Pancreas (tissue), 10 donors: ENCODE results near the gene PHF8. TPM values are rescaled to one million over a fixed set of nuclear protein-coding genes. Genes with fewer than 3 reads are reported as not detected.

ENCODE experiments used
- ATAC-seq, 4 donors: fragments of 200-7000 bp; cut with Tn5 transposase; one replicate each; pipeline versions ENCODE4 v1.8.0 to v1.9.1; 2020; ENCODE audit warnings: mild to moderate bottlenecking in 4 of 4, moderate library complexity in 4 of 4
- DNase-seq, 6 donors: peaks; one replicate each; pipeline ENCODE4 v3.0.0-alpha.2; 2020
- FAIRE-seq: peaks from 2 replicates; lab custom pipeline; 2012; peaks lifted over from hg19 to GRCh38; lab: Jason Lieb, UNC
- H3K27ac ChIP-seq, 4 donors: fragments of 200-600 bp; sonication (generic); 1 replicate in 3 of 4; 2 replicates in 1 of 4; pipeline versions ENCODE4 v1.5.0 to v1.8.0; 2020
- H3K27me3 ChIP-seq, 4 donors: fragments of 200-600 bp; one replicate each; pipeline ENCODE4 v1.8.0; 2021
- H3K36me3 ChIP-seq, 3 donors: fragments of 200-600 bp; sonication (generic) in 1 of 3; one replicate each; pipeline versions ENCODE4 v1.5.0 to v1.8.0; 2020 to 2021
- H3K4me1 ChIP-seq, 3 donors: fragments of 200-600 bp; one replicate each; pipeline ENCODE4 v1.8.0; 2021
- H3K4me3 ChIP-seq, 4 donors: fragments of 200-600 bp; sonication (generic) in 2 of 4; one replicate each; pipeline versions ENCODE4 v1.5.0 to v1.8.0; 2020 to 2021
- H3K9me3 ChIP-seq, 4 donors: fragments of 200-600 bp; one replicate each; pipeline ENCODE4 v1.8.0; 2021
- CTCF ChIP-seq, 4 donors: fragments of 200-600 bp; sonication (generic) in 3 of 4; IDR thresholded peaks; one replicate each; pipeline versions ENCODE4 v1.5.0 to v1.8.0; 2021; ENCODE audit warnings: antibody characterized with exemption in 4 of 4
- WGBS, 2 donors: extraction: QIAGEN DNeasy Blood & Tissue Kit; methylation state at CpG; one replicate each; pipeline ENCODE4 v1.1.7; 2013; 5-methylcytosine and 5-hydroxymethylcytosine counted together
- intact Hi-C, 3 donors: fragments of 100-400 bp; cut with DNase I; formaldehyde crosslinking; loops; one replicate each; pipeline versions ENCODE4 v1.11.1 to v1.14.2; 2022
- polyA plus RNA-seq, 2 donors: library from polyadenylated mRNA; stranded (reverse); fragments of 200-250 nt; gene quantifications; one replicate each; pipeline ENCODE4 v1.2.3, GENCODE V29; 2013
- total RNA-seq, 6 donors: library from RNA; stranded (reverse); fragmentation: NEBNext Ultra II Directional in 4 of 6; extraction: Animal tissue kit (Norgen Biotek cat#: 25700) in 4 of 6; gene quantifications; one replicate each; pipeline versions ENCODE4 v1.2.1 to v1.2.4, GENCODE V29; 2021 to 2023
- donor health status: healthy with polysubstance abuse.
- donor health status: DM: no; HTN: no; CAD: no; lungs with moderate emphysema.
- donor health status: DM: no; HTN: no; CAD: no.
- donor health status: control.
- donor health status: control.
- donor health status: Bipolar disorder and iron deficiency.
- donor health status: DM: yes; HTN: yes; CAD: no.
- donor health status: DM: no; HTN: no; CAD: no.
- donor health status: DM: no; HTN: no; CAD: no.
- donor health status: DM: yes; HTN: yes; CAD: no.

Gene PHF8
- total and polyA plus RNA-seq, 8 donors = 10.9 to 21.3 (median 14.6) TPM

GRCh38 chrX:54045563-54046228 lies 1.4 kb upstream of the PHF8 start:
- TF ChIP-seq CTCF (IDR thresholded peaks at IDR 0.05) = no peak
- 72 to 74% methylated on average over 12 of the region's 12 CpGs for WGBS, 2 donors
- Histone ChIP-seq H3K9me3 (no peaks in the 10 kb centered on the region), H3K36me3 (no peaks in the 10 kb centered on the region), H3K4me3 (no peak overlapping the region), H3K27me3 (no peaks in the 10 kb centered on the region), H3K4me1 (no peaks in the 10 kb centered on the region), H3K27ac (peak overlapping the region in 3 of 4 donors; percentile 80 to 95 (median 88))
- DNase-seq = no peak
- intact Hi-C loops = no loop called here
- no peak for ATAC-seq
- no peak for FAIRE-seq

- no peak for FAIRE-seq
- WGBS, 2 donors = 4 to 40% methylated on average over 10 of the region's 10 CpGs
- Histone ChIP-seq H3K9me3 (no peaks in the 10 kb centered on the region), H3K4me1 (no peaks in the 10 kb centered on the region), H3K27ac (peak overlapping the region; percentile 80 to 95 (median 88)), H3K36me3 (no peaks in the 10 kb centered on the region), H3K4me3 (peak overlapping the region in 2 of 4 donors; percentile 56), H3K27me3 (no peaks in the 10 kb centered on the region)
- intact Hi-C loops = no loop called here
- no peak for DNase-seq
- TF ChIP-seq CTCF (IDR thresholded peaks at IDR 0.05) = no peak
- peak in 3 of 4 donors; percentile 5 to 13 (median 8) for ATAC-seq
Observed at GRCh38 chrX:54044877-54045338, 635 bp upstream of the PHF8 start.

- H3K36me3 ChIP-seq = no peaks in the 10 kb centered on the region
- DNase-seq (peak in 4 of 6 donors; percentile 26 to 81 (median 61)), FAIRE-seq (no peak), ATAC-seq (peak; percentile 49 to 67 (median 59))
- no peak for TF ChIP-seq CTCF (IDR thresholded peaks at IDR 0.05)
- intact Hi-C loops = no loop called here
- 0 to 35% methylated on average over 43 of the region's 43 CpGs for WGBS, 2 donors
- H3K9me3 ChIP-seq = no peaks in the 10 kb centered on the region
- H3K27ac ChIP-seq = peak overlapping the region; percentile 80 to 95 (median 88)
- H3K4me1 ChIP-seq = no peaks in the 10 kb centered on the region
- H3K27me3 ChIP-seq = no peaks in the 10 kb centered on the region
- peak overlapping the region; percentile 36 to 56 (median 47) for H3K4me3 ChIP-seq
Observed at GRCh38 chrX:54043541-54044125, 640 bp downstream of the PHF8 start.

GRCh38 chrX:54043056-54043455 lies 1.2 kb downstream of the PHF8 start:
- Histone ChIP-seq H3K9me3 (no peaks in the 10 kb centered on the region), H3K27me3 (no peaks in the 10 kb centered on the region), H3K36me3 (no peaks in the 10 kb centered on the region), H3K4me3 (peak overlapping the region; percentile 36 to 56 (median 47)), H3K4me1 (no peaks in the 10 kb centered on the region), H3K27ac (peak overlapping the region; percentile 80 to 95 (median 88))
- no peak for FAIRE-seq
- no peak for DNase-seq
- ATAC-seq = no peak
- intact Hi-C loops = no loop called here
- TF ChIP-seq CTCF (IDR thresholded peaks at IDR 0.05) = no peak
- 0 to 31% methylated on average over 11 of the region's 11 CpGs for WGBS, 2 donors
